ENCODE measurements around the gene CACNB4.
"Not testable (repeated sequence)": the region's sequence is repeated elsewhere in the genome, so short reads cannot be mapped to it uniquely, and the experiment has no call there.

Gene CACNB4

DNA sequence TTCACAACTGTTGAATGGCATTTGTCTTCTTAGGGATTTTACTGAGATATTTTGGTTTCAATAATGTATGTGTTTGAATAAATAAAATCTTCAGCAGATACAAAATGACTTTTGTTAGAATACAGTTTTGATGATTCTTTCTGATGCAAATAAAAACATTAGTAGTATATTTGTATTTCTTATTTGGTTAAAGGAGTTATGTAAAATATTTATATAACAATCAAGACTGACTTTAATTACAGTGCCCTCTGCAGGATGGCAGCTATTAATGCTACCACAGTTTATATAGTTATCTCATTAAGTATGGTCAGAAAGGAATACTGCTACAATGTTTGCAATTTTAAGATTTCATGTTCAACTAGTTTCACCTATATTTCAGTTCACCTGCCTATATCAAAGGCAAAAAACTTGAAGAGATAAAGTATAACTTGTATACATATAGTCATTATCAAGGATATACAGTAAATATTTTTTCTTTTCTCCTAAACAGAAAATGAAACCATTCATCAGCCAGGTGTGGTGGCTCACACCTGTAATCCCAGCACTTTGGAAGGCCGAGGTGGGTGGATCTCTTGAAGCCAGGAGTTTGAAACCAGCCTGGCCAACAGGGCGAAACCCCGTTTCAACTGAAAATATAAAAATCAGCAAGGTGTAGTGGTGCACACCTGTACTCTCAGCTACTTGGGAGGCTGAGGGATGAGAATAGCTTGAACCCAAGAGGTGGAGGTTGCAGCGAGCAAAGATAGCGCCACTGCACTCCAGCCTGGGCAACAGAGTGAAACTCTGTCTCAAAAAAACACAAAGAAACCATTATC lies 290.4 kb downstream of the CACNB4 start:
- no peak for DNase-seq

DNA sequence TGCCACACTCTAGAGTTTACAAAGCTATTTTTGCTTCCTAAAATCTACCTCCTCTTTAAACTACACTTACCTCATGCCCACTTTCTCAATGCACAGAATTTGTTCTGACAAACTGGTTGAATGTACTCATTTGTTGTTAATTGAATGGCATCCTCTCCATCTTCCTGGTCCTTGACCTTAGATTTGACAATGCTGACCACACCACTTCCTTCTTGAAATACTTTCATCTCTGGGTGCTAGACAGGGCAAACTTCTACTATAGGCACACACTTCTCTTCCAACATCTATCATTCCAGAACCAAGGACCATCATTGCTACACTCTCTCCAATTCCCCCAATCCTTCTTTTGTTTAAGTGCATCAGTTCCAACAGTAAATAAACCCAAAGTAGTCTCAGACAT lies 292.9 kb downstream of the CACNB4 start:
- no peak for DNase-seq

DNA sequence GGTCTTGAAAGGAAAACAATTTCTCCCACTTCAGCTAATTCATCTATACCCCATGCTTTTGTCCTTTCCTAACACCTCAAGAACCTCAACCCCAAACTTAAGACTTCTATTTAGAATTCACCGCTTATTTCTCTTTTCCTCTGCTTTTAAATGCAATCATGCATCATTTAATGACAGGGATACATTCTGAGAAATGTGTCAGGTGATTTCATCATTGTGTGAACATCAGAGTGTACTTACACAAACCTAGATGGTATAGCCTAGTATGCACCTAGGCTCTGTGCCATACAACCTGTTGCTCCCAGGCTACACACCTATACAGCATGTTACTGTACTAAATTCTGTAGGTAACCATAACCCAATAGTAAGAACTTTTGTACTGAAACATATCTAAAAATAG lies 293.5 kb downstream of the CACNB4 start:
- no peak for DNase-seq

DNA sequence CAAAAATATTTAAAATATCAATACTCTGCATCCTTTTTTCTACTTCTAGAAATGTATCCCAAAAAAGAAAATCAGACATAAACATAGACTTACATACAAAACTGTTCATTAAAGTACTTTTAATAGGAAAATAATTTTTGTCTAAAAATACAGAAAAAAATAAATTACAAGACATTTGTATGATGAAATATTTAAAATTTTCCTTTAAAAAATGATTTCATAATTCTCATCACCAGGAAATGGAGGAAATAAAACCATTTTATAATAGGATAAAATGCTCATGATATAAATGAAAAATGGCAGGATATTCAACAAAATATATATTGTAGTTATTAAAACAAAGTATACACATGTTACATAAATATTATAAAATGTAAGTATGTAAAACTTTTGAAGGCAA lies 295.0 kb downstream of the CACNB4 start:
- DNase-seq, result no peak

DNA sequence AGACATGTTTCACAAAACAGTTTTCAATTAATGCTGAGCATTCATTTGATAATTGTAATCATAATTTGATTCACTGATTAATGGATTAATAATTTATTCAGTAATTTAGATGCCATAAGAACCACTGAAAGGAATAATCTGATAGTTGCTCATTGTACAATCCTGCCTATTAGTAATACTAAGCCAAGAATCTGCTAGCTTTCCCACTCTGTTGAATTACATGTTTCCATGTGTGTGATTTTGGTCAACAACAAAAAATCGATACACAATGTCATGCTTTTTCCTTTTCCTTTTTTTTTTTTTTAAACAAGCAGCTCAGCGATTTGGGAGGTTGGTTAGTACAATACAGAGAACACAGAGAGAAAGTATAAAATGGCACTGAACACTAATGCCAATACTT lies 296.5 kb downstream of the CACNB4 start:
- no peak for DNase-seq

DNA sequence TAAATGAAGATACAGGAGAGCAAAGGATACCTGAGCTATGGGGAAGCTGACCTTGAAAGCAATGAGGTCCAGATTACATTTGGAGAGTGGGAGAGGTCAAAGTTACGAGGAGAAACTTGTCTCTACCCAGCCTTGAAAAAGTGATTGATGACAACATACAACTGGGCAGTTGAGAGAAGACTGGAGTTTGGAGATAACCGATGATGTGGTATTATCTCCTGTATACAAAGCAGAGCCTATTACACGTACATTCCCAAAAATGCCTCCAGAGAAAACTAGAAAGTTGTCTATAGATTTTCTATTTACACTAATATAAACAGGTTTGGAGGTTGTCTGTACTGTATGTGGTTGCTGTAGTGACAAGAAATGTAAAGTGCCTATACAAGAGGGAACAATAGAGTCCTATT lies 299.0 kb downstream of the CACNB4 start:
- DNase-seq, result no peak

DNA sequence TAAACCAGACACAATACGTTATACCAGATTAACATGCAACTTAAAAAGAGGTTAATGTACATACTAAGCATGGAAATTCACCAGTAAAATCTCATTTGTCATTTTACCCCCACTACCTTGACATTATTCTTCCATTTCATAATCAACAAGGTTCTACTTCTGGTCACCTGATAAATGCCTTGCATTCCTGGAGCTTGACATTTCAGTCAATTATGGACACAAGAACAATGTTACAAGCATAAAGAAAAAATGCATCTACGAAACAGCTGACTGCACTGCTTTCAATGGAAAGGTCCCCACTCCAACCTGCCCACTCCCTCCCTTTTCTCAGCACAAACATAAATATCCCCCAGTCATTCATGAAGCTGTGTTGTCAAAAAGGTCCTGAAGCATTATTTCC lies 302.1 kb downstream of the CACNB4 start:
- no peak for DNase-seq

DNA sequence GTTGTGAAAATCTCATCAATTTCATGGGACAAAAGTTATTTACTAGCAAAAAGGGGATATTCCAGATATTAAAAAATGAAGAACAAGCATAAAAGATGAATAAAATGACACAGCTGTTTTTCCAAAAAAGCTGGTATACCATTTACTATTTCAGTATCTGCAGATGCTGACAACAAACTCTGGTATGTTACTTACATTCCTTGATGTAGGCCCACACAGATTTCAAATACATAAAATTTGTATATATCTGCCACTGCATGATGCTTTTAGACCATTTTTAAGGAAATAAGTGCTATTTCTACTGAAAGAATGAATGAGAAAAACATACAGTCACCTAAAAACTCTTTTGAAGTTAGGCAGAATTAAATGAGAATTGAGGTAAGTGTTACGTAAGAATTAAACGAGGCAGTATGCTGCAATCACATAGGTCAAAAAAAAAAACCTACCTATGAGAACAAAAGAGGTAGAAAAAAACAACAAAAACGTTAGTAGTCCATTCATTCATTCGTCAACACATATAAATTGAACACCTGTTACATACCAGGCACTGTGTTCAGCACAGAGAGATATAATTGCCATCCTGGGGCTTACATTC lies 303.1 kb downstream of the CACNB4 start:
- DNase-seq, result no peak

DNA sequence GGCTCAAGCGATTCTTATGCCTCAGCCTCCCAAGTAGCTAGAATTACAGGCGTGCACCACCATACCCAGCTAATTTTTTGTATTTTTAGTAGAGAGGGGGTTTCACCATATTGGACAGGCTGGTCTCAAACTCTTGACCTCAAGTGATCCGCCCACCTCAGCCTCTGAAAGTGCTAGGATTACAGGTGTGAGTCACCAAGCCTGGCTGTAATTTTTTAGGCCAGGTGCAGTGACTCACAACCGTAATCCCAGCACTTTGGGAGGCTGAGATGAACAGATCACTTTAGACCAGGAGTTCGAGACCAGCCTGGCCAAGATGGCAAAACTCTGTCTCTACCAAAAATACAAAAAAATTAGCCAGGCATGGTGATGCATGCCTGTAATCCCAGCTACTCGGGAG lies 304.4 kb downstream of the CACNB4 start:
- not testable (repeated sequence) for DNase-seq

DNA sequence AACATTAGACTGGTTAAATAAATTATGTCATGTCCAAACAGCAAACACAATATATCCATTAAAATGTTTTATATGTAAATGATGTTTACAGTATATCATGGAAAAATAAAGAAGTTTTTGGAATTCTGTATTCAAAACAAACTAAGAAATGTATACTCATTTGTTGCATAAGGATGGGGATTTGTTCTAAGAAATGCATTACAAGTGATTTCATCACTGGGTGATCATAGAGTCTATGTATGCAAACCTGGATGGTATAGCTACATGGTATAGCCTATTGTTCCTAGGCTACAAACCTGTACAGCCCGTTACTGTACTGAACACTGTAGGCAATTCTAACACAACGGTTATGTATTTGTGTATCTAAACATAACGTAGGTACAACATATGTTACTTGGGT lies 305.7 kb downstream of the CACNB4 start:
- no peak for DNase-seq

DNA sequence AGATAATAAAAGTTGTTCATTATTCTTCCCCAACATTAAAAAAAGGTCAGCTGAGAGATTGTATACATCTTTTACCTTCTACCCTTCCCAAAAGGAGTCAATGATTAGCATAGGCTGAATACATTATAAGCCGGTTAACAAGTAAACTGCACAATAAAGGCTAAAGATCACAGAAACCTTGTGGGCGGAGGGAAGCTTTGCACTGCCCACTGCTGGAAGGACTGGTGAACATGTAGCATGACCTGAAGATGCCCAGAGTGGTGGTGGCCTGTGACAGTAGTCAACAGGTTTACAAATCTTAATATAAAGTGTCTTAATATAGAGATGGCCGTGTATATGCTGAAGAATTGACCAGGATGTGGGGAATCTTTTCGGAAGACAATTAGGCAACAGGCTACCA lies 306.3 kb downstream of the CACNB4 start:
- no peak for DNase-seq

DNA sequence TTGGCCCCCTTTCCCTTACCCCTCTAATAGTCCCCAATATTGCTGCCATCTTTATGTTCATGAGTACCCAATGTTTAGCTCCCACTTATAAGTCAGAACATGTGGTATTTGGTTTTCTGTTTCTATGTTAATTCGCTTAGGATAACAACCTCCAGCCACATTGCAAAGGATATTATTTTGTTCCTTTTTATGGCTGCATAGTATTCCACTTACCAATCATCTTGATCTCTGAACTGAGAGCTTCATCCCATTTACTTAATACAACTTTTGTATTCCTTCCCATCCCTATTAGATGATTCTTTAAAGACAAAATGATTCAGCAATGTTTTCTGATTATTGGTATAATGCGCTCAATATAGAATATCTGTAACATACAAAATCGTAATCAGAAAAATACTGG lies 307.3 kb downstream of the CACNB4 start:
- DNase-seq, result no peak

DNA sequence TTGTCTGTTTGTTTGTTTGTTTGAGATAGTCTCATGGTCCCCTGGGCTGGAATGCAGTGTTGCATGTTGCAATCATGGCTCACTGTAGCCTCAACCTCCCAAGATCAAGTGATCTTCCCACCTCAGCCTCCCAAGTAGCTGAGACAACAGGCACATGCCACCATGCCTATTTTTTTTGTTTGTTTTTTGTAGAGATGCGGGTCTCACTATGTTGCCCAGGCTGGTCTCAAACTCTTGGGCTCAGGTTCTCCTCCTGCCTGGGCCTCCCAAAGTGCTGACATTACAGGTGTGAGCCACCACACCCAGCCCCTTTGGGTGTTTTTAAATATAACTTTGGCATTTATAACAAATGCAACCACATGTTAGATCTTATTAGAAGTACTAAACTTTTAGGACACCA lies 308.2 kb downstream of the CACNB4 start:
- DNase-seq, result no peak

DNA sequence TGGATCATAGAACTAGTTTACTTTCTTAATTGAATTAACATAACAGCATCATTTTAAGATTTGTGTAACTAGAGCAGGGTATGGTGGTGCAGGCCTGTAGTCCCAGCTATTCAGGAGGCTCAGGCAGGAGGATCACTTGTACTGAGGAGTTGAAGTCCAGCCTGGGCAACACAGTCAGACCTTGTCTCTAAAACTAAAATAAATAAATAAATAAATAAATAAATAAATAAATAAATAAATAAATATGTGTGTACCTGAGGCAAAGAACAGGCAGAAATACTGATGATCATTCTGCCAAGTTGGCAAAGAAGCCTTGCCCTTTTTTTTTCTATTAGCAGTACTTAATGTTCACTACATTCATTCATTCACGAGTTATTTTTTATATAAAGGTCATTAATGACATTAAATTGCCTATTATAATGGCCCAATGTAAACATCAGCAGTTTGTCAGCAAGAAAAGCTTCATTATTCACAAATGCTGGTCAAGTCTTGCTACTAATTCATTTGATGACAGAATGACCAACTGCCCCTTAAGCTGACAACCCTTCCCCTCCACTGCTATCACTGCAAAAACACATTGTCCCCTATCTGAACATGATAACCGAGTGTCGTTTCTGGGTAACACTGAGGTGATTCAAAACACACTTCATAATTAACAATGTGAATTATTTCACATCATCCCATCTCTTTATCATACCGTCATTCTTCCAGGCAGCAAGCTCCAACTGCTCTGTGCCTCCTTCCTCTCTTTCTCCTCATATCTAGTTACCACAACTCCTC lies 309.6 kb downstream of the CACNB4 start:
- DNase-seq, result no peak

DNA sequence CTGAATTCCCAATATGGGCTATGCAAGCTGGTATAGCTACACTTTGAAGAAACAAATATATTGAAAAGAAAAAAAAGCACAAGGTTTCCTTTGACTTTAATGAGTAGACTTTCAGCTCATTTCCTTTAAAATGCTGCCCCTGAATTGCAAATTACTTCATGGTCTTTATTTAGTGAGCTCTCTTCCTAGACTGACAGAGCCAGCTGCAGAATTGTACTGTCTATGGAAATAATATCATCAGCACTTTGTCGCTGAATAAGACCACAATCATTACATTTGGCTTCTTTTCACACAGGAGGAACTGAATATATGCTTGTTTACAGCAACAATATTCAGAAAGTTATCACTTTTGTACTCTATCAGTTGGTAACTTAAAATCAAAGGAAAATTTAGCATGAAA lies 312.4 kb downstream of the CACNB4 start:
- no peak for DNase-seq

DNA sequence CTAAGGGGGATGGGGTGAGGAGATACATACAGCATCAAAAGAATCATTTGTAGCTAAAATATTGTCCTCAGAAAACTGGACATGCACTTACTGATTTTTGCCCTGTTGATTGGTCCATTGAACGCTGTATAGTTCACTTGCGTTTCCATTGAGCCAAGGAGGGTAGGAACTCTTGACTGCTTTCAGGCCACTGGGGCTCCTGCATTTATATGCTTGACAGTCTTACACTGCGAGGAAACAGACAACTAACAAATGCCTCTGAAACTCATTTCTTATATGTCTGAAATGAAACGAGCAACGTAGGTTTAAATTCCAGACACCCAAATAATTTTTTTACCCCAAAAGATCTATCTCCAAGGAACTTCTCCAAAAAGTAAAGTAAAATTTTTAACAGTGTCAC lies 312.8 kb downstream of the CACNB4 start:
- no peak for DNase-seq

DNA sequence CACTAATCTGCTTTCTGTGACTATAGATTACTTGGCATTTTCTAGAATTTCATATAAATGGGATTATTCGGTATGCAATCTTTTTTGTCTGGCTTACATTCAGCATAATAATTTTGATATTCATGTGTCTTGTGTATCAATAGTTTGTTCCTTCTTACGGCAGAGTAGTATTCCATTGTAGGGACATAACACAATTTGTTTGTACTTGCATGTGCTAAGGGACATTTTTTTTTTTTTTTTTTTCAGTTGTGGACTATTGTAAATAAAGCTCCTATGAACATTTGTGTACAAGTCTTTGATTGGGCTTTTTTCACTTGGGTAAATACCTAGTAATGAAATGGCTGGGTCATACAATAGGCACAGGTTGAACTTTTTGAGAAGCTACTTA lies 315.7 kb downstream of the CACNB4 start:
- no peak for DNase-seq
